ENCODE measurements around the gene CAPN5.

DNA sequence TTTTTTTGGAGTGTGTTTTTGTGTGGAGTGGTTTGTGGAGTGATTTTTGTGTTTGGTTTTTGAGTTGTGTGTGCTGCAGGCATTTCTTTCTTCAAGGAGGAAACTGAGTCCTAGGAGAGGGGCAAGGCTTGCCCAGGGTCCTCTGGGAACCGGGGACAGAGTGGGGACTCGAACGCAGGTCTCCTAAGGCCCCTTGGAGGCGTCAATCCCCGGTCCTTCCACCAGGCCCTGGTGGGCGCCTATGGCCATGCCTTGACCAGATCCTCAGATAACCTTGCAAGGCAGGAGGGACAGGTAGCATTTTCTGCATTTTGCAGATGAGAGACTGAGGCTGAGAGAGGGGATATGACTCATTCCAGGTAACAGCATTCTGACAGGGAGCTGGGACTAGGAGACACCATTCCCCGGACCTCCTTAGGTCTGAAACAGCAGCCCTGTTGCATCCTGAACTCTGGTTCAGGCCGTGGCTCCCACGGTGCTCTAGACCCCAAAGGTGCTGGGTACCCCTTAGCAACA, 100.4 kb downstream of the CAPN5 start:
- TF ChIP-seq, protein P1, sequence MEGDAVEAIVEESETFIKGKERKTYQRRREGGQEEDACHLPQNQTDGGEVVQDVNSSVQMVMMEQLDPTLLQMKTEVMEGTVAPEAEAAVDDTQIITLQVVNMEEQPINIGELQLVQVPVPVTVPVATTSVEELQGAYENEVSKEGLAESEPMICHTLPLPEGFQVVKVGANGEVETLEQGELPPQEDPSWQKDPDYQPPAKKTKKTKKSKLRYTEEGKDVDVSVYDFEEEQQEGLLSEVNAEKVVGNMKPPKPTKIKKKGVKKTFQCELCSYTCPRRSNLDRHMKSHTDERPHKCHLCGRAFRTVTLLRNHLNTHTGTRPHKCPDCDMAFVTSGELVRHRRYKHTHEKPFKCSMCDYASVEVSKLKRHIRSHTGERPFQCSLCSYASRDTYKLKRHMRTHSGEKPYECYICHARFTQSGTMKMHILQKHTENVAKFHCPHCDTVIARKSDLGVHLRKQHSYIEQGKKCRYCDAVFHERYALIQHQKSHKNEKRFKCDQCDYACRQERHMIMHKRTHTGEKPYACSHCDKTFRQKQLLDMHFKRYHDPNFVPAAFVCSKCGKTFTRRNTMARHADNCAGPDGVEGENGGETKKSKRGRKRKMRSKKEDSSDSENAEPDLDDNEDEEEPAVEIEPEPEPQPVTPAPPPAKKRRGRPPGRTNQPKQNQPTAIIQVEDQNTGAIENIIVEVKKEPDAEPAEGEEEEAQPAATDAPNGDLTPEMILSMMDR (IDR thresholded peaks at IDR 0.05; ENCODE audit: poor library complexity): no peak
- no peak for TF ChIP-seq EZH2phosphoT487 (IDR thresholded peaks at IDR 0.05; ENCODE audit: low read depth, severe bottlenecking, unreplicated experiment)
- TF ChIP-seq EZH2 (IDR thresholded peaks at IDR 0.05; ENCODE audit: borderline replicate concordance): no peak
